ENCODE results near the gene MUTYH. TPM values are rescaled to one million over a fixed set of nuclear protein-coding genes. Genes with fewer than 3 reads are reported as not detected.
A peak's percentile ranks its signal among the peaks of the same experiment; 100 is the strongest.

The MUTYH gene
- total and polyA plus RNA-seq, 8 donors: 11.6 to 88.7 (median 19.7) TPM

GRCh38 chr1:45379524-45379923 lies 39.3 kb upstream of the MUTYH start:
- Histone ChIP-seq H3K36me3 (no peaks in the 10 kb centered on the region), H3K9me3 (no peaks in the 10 kb centered on the region), H3K4me3 (no peak overlapping the region), H3K27me3 (no peaks in the 10 kb centered on the region), H3K27ac (no peak overlapping the region), H3K4me1 (peaks cover 0 to 19% (median 11%) of the 10 kb centered on the region in 4 donors)
- DNase-seq: no peak
- TF ChIP-seq EP300 (IDR thresholded peaks at IDR 0.05) (no peak), CTCF (IDR thresholded peaks at IDR 0.05) (no peak), POLR2AphosphoS5 (IDR thresholded peaks at IDR 0.05) (no peak), POLR2A (IDR thresholded peaks at IDR 0.05) (no peak)
- 92 to 98% (median 93%) methylated on average over 6 of the region's 6 CpGs for WGBS, 5 donors
- intact Hi-C loops (cut with DNase I; ENCODE audit: low total_unique reads): no loop called here

- no peak overlapping the region for H3K4me3 ChIP-seq
- TF ChIP-seq POLR2A (IDR thresholded peaks at IDR 0.05) (no peak), CTCF (IDR thresholded peaks at IDR 0.05) (no peak), EP300 (IDR thresholded peaks at IDR 0.05) (no peak), POLR2AphosphoS5 (IDR thresholded peaks at IDR 0.05) (no peak)
- no peak for DNase-seq
- no peak overlapping the region for H3K27ac ChIP-seq
- H3K4me1 ChIP-seq: peaks cover 0 to 32% (median 18%) of the 10 kb centered on the region in 4 donors
- no peaks in the 10 kb centered on the region for H3K36me3 ChIP-seq
- intact Hi-C loops (cut with DNase I; ENCODE audit: low total_unique reads): no loop called here
- H3K27me3 ChIP-seq: no peaks in the 10 kb centered on the region
- H3K9me3 ChIP-seq: no peaks in the 10 kb centered on the region
Observed at GRCh38 chr1:45378184-45378583, 37.9 kb upstream of the MUTYH start.

- TF ChIP-seq EP300 (IDR thresholded peaks at IDR 0.05): no peak
- TF ChIP-seq POLR2AphosphoS5 (IDR thresholded peaks at IDR 0.05): no peak
- no peak for TF ChIP-seq CTCF (IDR thresholded peaks at IDR 0.05)
- no peak for TF ChIP-seq POLR2A (IDR thresholded peaks at IDR 0.05)
- Histone ChIP-seq H3K27me3 (no peaks in the 10 kb centered on the region), H3K9me3 (no peaks in the 10 kb centered on the region), H3K27ac (peak overlapping the region in 1 of 5 donors; percentile 0), H3K36me3 (no peaks in the 10 kb centered on the region), H3K4me1 (peaks cover 0 to 34% (median 18%) of the 10 kb centered on the region in 4 donors), H3K4me3 (no peak overlapping the region)
- 47 to 58% (median 55%) methylated on average over 3 of the region's 3 CpGs for WGBS, 5 donors
- intact Hi-C loops (cut with DNase I; ENCODE audit: low total_unique reads): no loop called here
- peak in 1 of 2 donors; percentile 21 for DNase-seq
Observed at GRCh38 chr1:45375104-45376090, 35.2 kb upstream of the MUTYH start.

- DNase-seq: no peak
Observed at GRCh38 chr1:45373573-45373972, 33.3 kb upstream of the MUTYH start.

More at GRCh38 chr1:45373573-45373972, 33.3 kb upstream of the MUTYH start:
- Histone ChIP-seq H3K27ac (peak overlapping the region in 1 of 5 donors; percentile 35), H3K27me3 (no peaks in the 10 kb centered on the region), H3K36me3 (no peaks in the 10 kb centered on the region), H3K4me3 (no peak overlapping the region), H3K9me3 (no peaks in the 10 kb centered on the region), H3K4me1 (peaks cover 0 to 34% (median 18%) of the 10 kb centered on the region in 4 donors)
- TF ChIP-seq POLR2A (IDR thresholded peaks at IDR 0.05) (no peak), EP300 (IDR thresholded peaks at IDR 0.05) (no peak), POLR2AphosphoS5 (IDR thresholded peaks at IDR 0.05) (no peak), CTCF (IDR thresholded peaks at IDR 0.05) (no peak)
- intact Hi-C loops (cut with DNase I; ENCODE audit: low total_unique reads): no loop called here

All from stomach (tissue), 9 donors.